ENCODE data around the gene PI4KA.
"Not testable (repeated sequence)": the region's sequence is repeated elsewhere in the genome, so short reads cannot be mapped to it uniquely, and the experiment has no call there.

The PI4KA gene

DNA sequence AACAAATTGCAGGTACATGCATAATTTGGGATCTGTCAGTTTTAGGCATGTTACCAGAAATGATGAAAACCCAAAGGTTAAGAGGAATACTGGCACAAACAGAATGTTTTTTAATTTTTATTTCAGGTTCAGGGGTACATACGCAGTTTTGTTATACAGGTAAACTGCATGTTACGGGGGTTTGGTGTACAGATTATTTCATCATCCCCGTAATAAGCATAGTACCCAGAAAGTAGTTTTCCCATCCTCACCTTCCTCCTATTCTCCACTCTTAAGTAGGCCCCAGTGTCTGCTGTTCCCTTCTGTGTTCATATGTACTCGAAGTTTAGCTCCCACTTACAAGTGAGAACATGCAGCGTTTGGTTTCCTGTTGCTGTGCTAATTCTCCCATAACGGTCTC lies 33.0 kb downstream of the PI4KA start:
- Histone ChIP-seq H3K36me3 (replicated peaks; ENCODE audit: low read depth, low read length) (peaks cover 16% of the 10 kb centered on the region), H4K20me1 (ENCODE audit: insufficient read depth, low read length) (no peaks in the 10 kb centered on the region), H2AFZ (ENCODE audit: low read depth, low read length) (no peak overlapping the region), H3K27me3 (ENCODE audit: low read depth, low read length) (no peaks in the 10 kb centered on the region), H3K79me2 (ENCODE audit: low read length) (no peaks in the 10 kb centered on the region), H3K27ac (ENCODE audit: low read length) (no peak overlapping the region), H3K4me3 (ENCODE audit: low read length) (no peak overlapping the region), H3K9me3 (ENCODE audit: insufficient read depth, low read length) (no peaks in the 10 kb centered on the region), H3K4me2 (ENCODE audit: low read length) (no peak overlapping the region), H3K9ac (ENCODE audit: low read length) (no peak overlapping the region), H3K4me1 (ENCODE audit: low read length) (no peaks in the 10 kb centered on the region)
- TF ChIP-seq CTCF (IDR thresholded peaks at IDR 0.05; ENCODE audit: low read depth, low read length) (no peak), EZH2phosphoT487 (IDR thresholded peaks at IDR 0.05; ENCODE audit: low read depth) (no peak)

DNA sequence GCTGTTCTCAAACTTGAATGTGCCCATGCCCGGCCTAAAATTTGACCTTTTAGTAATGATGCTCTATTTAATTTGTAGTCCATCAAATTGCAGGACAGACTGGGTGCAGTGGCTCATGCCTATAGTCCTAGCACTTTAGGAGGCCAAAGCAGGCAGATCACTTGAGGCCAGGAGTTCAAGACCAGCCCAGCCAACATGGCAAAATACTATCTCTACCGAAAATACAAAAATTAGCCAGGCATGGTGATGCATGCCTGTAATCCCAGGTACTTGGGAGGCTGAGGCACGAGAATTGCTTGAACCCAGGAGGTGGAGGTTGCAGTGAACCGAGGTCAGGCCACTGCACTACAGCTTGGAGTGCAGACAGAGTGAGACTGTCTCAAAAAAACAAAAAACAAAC lies 33.4 kb downstream of the PI4KA start:
- H3K79me2 ChIP-seq (ENCODE audit: low read length); H3K4me3 ChIP-seq (ENCODE audit: low read length); H3K27ac ChIP-seq (ENCODE audit: low read length); H3K9ac ChIP-seq (ENCODE audit: low read length); H3K27me3 ChIP-seq (ENCODE audit: low read depth, low read length); H3K4me2 ChIP-seq (ENCODE audit: low read length); H3K4me1 ChIP-seq (ENCODE audit: low read length); H3K9me3 ChIP-seq (ENCODE audit: insufficient read depth, low read length); H4K20me1 ChIP-seq (ENCODE audit: insufficient read depth, low read length); H2AFZ ChIP-seq (ENCODE audit: low read depth, low read length): not testable (repeated sequence)
- peaks cover 13% of the 10 kb centered on the region for H3K36me3 ChIP-seq (replicated peaks; ENCODE audit: low read depth, low read length)

DNA sequence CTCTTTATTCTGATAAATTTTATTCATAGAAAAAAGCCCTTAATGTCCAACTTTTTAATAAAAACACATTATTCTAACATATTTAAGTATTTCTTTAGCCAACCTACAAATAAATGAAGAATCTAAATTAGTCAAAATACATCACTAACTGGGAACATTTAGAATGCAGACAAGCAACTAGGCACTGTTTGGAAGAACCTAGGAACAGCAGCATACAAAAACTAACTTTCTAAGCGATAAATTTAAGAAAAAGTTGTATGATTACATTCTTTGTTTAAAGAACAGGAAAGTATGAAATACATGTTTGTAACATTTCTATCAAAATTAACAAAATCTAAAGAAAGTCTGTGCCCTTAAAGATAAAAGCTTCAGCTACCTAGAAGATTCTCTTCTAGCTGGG lies 35.3 kb downstream of the PI4KA start:
- H3K27me3 ChIP-seq (ENCODE audit: low read depth, low read length): no peaks in the 10 kb centered on the region
- peaks cover 21% of the 10 kb centered on the region for H3K36me3 ChIP-seq (replicated peaks; ENCODE audit: low read depth, low read length)
- H3K27ac ChIP-seq (ENCODE audit: low read length): no peak overlapping the region
- no peaks in the 10 kb centered on the region for H3K4me1 ChIP-seq (ENCODE audit: low read length)
- H3K9ac ChIP-seq (ENCODE audit: low read length): no peak overlapping the region
- no peak overlapping the region for H2AFZ ChIP-seq (ENCODE audit: low read depth, low read length)
- H4K20me1 ChIP-seq (ENCODE audit: insufficient read depth, low read length): no peaks in the 10 kb centered on the region
- H3K9me3 ChIP-seq (ENCODE audit: insufficient read depth, low read length): no peaks in the 10 kb centered on the region
- H3K4me3 ChIP-seq (ENCODE audit: low read length): no peak overlapping the region
- no peak overlapping the region for H3K4me2 ChIP-seq (ENCODE audit: low read length)
- no peaks in the 10 kb centered on the region for H3K79me2 ChIP-seq (ENCODE audit: low read length)
- TF ChIP-seq EZH2phosphoT487 (IDR thresholded peaks at IDR 0.05; ENCODE audit: low read depth): no peak
- no peak for TF ChIP-seq CTCF (IDR thresholded peaks at IDR 0.05; ENCODE audit: low read depth, low read length)

DNA sequence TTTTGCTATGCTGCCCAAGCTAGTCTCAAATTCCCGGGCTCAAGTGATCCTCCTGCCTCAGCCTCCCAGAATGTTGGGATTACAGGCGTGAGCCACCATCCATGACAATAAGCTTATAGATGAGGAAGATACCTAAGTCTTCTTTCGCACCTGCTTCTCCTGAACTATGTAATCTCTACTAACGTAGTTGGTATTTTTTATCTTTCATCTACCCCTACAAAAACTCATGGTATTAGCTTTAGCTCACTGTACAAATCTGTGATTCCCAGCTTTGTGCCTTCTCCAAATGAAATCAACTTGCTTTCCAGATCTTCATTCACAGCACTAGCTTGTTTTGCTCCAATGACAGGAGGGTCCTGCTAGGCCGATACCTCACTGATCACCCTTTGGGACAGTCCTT lies 36.4 kb downstream of the PI4KA start:
- H3K4me1 ChIP-seq (ENCODE audit: low read length): no peaks in the 10 kb centered on the region
- H3K4me2 ChIP-seq (ENCODE audit: low read length): no peak overlapping the region
- H3K9me3 ChIP-seq (ENCODE audit: insufficient read depth, low read length): no peaks in the 10 kb centered on the region
- H3K4me3 ChIP-seq (ENCODE audit: low read length): no peak overlapping the region
- no peaks in the 10 kb centered on the region for H4K20me1 ChIP-seq (ENCODE audit: insufficient read depth, low read length)
- H3K79me2 ChIP-seq (ENCODE audit: low read length): no peaks in the 10 kb centered on the region
- no peaks in the 10 kb centered on the region for H3K27me3 ChIP-seq (ENCODE audit: low read depth, low read length)
- no peak overlapping the region for H3K27ac ChIP-seq (ENCODE audit: low read length)
- peaks cover 23% of the 10 kb centered on the region for H3K36me3 ChIP-seq (replicated peaks; ENCODE audit: low read depth, low read length)
- no peak overlapping the region for H2AFZ ChIP-seq (ENCODE audit: low read depth, low read length)
- TF ChIP-seq EZH2phosphoT487 (IDR thresholded peaks at IDR 0.05; ENCODE audit: low read depth): no peak
- TF ChIP-seq CTCF (IDR thresholded peaks at IDR 0.05; ENCODE audit: low read depth, low read length): no peak
- H3K9ac ChIP-seq (ENCODE audit: low read length): no peak overlapping the region

- H3K79me2 ChIP-seq (ENCODE audit: low read length); H4K20me1 ChIP-seq (ENCODE audit: insufficient read depth, low read length); H3K27ac ChIP-seq (ENCODE audit: low read length); H2AFZ ChIP-seq (ENCODE audit: low read depth, low read length); H3K9ac ChIP-seq (ENCODE audit: low read length); H3K4me3 ChIP-seq (ENCODE audit: low read length); H3K4me1 ChIP-seq (ENCODE audit: low read length); H3K4me2 ChIP-seq (ENCODE audit: low read length); H3K27me3 ChIP-seq (ENCODE audit: low read depth, low read length); H3K9me3 ChIP-seq (ENCODE audit: insufficient read depth, low read length): not testable (repeated sequence)
- peaks cover 26% of the 10 kb centered on the region for H3K36me3 ChIP-seq (replicated peaks; ENCODE audit: low read depth, low read length)
Observed at GRCh38 chr22:20821717-20822239, 36.8 kb downstream of the PI4KA start.
